ENCODE data around the gene PELI2. TPM values are rescaled to one million over a fixed set of nuclear protein-coding genes. Genes with fewer than 3 reads are reported as not detected.

PELI2 gene
- total and polyA plus RNA-seq, 8 donors, result 6.0 to 46.6 (median 32.6) TPM

- H3K27me3 ChIP-seq, result no peaks in the 10 kb centered on the region
- H3K27ac ChIP-seq, result peak overlapping the region in 2 of 4 donors; percentile 79 to 98
- intact Hi-C loops (cut with DNase I), result no loop called here
- no peak overlapping the region for H3K4me3 ChIP-seq
- DNase-seq (no peak), ATAC-seq (no peak), FAIRE-seq (no peak)
- WGBS, 2 donors, result 30 to 38% methylated on average over 3 of the region's 3 CpGs
- H3K4me1 ChIP-seq, result peaks cover 60 to 86% (median 77%) of the 10 kb centered on the region in 3 donors
- TF ChIP-seq, protein P1, sequence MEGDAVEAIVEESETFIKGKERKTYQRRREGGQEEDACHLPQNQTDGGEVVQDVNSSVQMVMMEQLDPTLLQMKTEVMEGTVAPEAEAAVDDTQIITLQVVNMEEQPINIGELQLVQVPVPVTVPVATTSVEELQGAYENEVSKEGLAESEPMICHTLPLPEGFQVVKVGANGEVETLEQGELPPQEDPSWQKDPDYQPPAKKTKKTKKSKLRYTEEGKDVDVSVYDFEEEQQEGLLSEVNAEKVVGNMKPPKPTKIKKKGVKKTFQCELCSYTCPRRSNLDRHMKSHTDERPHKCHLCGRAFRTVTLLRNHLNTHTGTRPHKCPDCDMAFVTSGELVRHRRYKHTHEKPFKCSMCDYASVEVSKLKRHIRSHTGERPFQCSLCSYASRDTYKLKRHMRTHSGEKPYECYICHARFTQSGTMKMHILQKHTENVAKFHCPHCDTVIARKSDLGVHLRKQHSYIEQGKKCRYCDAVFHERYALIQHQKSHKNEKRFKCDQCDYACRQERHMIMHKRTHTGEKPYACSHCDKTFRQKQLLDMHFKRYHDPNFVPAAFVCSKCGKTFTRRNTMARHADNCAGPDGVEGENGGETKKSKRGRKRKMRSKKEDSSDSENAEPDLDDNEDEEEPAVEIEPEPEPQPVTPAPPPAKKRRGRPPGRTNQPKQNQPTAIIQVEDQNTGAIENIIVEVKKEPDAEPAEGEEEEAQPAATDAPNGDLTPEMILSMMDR (IDR thresholded peaks at IDR 0.05), result no peak
- no peaks in the 10 kb centered on the region for H3K36me3 ChIP-seq
- H3K9me3 ChIP-seq, result no peaks in the 10 kb centered on the region
Observed at GRCh38 chr14:56129092-56129491, 10.9 kb downstream of the PELI2 start.

GRCh38 chr14:56129933-56130332 is 11.7 kb downstream of the PELI2 start:
- FAIRE-seq (no peak), DNase-seq (no peak), ATAC-seq (peak in 1 of 4 donors; percentile 4)
- Histone ChIP-seq H3K27ac (peak overlapping the region in 2 of 4 donors; percentile 79 to 98), H3K27me3 (no peaks in the 10 kb centered on the region), H3K4me3 (no peak overlapping the region), H3K9me3 (no peaks in the 10 kb centered on the region), H3K36me3 (no peaks in the 10 kb centered on the region), H3K4me1 (peaks cover 62 to 87% (median 75%) of the 10 kb centered on the region in 3 donors)
- WGBS, 2 donors, result 23 to 32% methylated on average over 4 of the region's 4 CpGs
- intact Hi-C loops (cut with DNase I), result no loop called here
- TF ChIP-seq, protein P1 (IDR thresholded peaks at IDR 0.05), result no peak

GRCh38 chr14:56131004-56131864 is 13.0 kb downstream of the PELI2 start:
- peak in 1 of 6 donors; percentile 57 for DNase-seq
- no peaks in the 10 kb centered on the region for H3K27me3 ChIP-seq
- peaks cover 61 to 98% (median 85%) of the 10 kb centered on the region in 3 donors for H3K4me1 ChIP-seq
- peak; percentile 43 to 63 (median 62) for ATAC-seq
- no peaks in the 10 kb centered on the region for H3K9me3 ChIP-seq
- no peaks in the 10 kb centered on the region for H3K36me3 ChIP-seq
- H3K27ac ChIP-seq, result peak overlapping the region; percentile 16 to 98 (median 65)
- 30 to 33% methylated on average over 5 of the region's 5 CpGs for WGBS, 2 donors
- TF ChIP-seq, protein P1 (IDR thresholded peaks at IDR 0.05), result no peak
- no peak overlapping the region for H3K4me3 ChIP-seq
- FAIRE-seq, result no peak
- intact Hi-C loops (cut with DNase I), result no loop called here

- no peaks in the 10 kb centered on the region for H3K27me3 ChIP-seq
- H3K27ac ChIP-seq, result peak overlapping the region; percentile 2 to 98 (median 65)
- TF ChIP-seq, protein P1 (IDR thresholded peaks at IDR 0.05), result no peak
- H3K36me3 ChIP-seq, result no peaks in the 10 kb centered on the region
- ATAC-seq (peak in 1 of 4 donors; percentile 14), DNase-seq (no peak), FAIRE-seq (no peak)
- H3K4me1 ChIP-seq, result peaks cover 52 to 97% (median 91%) of the 10 kb centered on the region in 3 donors
- H3K9me3 ChIP-seq, result no peaks in the 10 kb centered on the region
- 42 to 48% methylated on average over 14 of the region's 14 CpGs for WGBS, 2 donors
- intact Hi-C loops (cut with DNase I), result no loop called here
- no peak overlapping the region for H3K4me3 ChIP-seq
Observed at GRCh38 chr14:56131865-56132833, 13.9 kb downstream of the PELI2 start.
